DMS114 treated with DMSO at 0.1 percent for 48 hours (cell line): ENCODE results near the gene CEACAM16.
"Not testable (repeated sequence)": the region's sequence is repeated elsewhere in the genome, so short reads cannot be mapped to it uniquely, and the experiment has no call there.

Experiments
- DNase-seq: peaks from one replicate; lab custom pipeline; 2025; ENCODE audit not compliant: unreplicated experiment; lab: John Stamatoyannopoulos, UW

The CEACAM16 gene

DNA sequence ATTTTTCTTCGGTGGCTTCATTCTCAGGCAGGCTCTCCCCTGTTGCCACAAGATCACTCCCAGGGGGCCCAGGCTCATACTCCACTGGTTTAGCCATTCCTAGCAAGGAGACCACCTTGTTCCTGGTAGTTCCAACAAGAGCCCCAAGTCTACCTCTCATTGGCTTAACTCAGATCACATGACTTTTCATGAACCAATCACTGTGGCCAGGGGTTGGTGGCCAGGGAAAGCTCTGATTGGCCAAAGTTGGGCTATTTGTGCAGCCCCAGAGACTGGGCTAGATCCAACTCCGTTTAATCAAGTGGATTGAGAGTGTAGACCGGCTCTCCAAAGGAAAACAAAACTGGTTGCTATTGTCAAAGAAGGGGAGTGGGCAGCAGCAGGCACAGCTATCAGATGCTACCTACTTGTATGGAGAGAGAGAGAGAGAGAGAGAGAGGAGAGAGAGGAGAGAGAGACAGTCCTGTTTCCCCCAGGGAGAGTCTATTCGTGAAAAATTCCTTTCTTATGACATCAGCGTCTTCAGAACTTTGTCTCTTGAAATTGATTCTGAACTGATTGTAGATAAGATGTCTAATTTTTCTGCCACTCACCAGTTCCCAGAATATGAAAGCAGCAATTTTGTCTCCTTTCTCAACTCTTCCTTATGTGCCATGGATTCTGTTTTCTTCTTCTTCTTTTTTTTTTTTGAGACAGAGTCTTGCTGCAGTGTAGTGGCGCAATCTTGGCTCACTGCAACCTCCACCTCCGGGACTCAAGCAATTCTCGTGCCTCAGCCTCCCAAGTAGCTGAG is 21.7 kb upstream of the CEACAM16 start:
- DNase-seq: no peak

GRCh38 chr19:44680536-44680935 is 18.4 kb upstream of the CEACAM16 start:
- no peak for DNase-seq

DNA sequence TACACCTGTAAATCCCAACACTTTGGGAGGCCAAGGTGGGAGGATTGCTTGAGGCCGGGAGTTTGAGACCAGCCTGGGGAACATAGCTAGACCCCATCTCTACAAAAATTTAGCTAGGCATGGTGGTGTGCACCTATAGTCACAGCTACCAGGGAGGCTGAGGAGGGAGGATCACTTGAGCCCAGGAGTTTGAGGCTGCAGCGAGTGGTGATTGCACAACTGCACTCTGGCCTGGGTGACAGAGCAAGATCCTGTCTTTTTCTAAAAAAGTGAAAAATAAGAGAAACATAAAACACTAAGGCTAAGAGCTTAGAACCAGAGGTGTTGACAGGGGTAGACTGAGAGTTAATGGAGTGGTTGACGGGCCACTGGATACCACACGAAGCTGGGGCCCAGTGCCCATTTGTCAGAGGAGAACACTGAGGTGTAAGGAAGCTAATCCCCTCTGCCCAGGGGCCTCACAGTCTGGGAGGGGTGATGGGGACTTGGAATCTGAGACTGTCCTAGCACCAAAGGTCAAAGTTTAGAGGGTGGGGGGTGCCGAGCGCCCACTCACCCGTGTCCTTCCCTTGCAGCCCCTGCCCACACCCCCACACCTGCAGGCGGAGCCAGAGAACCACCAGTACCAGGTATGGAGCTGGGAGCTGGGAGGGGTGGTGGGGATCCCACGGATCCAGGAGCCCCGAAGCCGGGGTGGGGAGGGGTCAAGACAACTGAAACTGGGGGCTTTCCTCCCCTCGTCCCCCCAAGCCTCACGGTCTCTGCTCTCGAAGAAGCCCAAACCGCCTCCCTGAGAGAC is 16.8 kb upstream of the CEACAM16 start:
- no peak for DNase-seq

DNA sequence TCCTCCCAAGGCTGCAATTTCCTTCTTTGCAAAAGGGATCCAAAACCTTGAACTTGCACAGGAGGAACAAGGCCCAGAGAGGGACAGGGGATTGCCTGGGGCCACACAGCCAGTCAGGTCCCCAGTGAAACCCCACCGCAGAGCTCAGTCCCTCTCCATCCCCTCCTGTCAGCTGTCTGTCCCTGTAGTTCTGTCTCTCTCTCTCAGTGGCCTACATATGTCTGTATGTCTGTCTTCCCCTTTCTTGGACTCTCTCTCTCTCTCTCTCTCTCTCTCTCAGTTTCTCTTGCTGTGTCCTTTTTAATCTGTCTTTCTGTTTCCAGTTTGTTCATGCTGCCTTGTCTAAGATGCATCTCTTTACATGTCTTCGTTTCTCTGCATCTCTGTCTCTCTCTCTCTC is 16.1 kb upstream of the CEACAM16 start:
- no peak for DNase-seq

DNA sequence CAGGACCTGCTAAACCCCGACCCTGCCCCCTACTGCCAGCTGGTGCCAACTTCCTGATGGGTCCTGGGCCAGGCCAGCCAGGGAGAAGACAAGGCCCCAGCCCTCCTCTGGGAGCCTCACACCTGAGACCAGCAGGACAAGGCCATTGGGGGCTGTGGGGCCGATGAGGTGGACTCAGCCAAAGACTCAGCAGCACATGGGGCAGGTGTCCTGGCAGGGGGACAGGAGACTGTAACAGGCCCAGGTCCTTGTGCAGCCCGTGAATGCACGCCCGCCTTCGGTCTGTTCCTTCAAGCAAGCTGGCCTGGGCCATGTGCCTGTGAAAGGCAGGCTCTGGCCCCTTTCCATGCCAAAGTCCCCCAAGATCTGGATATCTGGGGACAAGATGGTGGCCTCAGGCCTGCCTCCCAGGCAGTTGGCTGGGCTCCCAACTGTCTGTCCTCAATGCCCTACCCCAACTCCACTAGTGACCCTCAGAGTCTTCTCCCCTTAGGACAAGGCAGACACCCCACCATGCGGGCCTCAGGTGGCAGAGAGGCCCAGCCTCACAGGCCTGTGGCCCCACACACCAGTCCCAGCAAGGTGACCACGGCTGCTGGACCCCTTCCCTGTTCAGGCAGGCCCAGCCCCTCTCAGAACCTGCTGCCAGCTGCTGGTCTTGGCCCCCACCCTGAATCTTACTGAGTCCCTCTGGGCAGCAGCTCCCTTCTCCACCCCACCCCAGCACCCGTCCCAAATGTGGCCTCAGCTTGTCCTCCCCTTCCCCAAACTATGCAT is 15.3 kb upstream of the CEACAM16 start:
- no peak for DNase-seq

GRCh38 chr19:44684396-44684795 is 14.6 kb upstream of the CEACAM16 start:
- not testable (repeated sequence) for DNase-seq

DNA sequence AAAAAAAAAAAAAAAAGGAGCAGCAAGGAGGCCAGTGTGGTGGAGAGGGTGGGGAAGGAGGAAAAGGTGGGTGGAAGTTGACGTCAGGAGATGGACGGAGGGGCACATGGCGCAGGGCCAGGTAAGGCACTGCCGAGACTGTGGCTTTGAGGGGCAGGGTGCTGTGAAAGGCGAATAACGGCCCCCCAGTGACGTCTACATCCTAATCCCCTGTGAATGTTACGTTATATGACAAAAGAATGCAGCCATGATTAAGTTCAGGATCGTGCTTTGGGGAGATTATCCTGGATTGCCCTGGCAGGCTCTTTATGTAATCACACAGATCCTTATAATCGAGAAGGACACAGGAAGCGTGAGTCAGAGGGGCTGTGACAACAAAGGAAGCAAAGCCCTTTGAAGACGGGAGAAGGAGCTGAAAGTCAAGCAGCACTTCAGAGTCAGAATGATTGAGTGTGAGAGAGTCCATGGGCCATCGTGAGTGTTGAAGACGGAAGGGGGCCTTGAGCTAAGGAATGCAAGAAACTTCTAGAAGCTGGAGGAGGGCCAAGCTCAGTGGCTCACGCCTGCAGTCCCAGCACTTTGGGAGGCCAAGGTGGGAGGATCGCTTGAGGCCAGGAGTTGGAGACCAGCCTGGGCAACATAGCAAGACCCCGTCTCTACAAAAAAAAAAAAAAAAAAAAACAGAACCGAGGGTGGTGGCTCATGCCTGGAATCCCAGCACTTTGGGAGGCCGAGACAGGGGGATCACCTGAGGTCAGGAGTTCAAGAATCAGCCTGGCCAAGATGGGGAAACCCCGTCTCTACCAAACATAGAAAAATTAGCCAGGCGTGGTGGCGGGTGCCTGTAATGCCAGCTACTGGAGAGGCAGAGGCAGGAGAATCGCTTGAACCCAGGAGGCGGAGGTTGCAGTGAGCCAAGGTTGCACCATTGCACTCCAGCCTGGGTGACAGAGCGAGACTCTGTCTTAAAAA is 13.8 kb upstream of the CEACAM16 start:
- DNase-seq: no peak

DNA sequence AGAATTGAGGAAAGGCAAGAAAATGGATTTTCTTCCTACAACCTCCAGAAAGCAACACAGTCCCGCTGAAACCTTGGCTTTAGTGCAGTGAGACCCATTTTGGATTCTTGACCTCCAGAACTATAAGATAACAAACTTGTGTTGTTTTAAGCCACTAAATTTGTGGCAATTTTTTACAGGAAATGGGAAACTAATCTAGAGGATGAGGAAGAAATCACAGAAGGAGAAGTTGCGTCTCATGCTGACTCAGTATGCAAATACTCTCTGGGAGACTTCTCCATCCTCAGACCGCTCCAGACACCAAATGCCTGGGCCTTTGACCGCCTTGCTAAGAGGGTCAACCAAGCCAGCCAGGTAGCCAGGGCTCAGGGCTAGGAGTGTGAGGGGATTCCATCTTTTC is 13.1 kb upstream of the CEACAM16 start:
- no peak for DNase-seq

DNA sequence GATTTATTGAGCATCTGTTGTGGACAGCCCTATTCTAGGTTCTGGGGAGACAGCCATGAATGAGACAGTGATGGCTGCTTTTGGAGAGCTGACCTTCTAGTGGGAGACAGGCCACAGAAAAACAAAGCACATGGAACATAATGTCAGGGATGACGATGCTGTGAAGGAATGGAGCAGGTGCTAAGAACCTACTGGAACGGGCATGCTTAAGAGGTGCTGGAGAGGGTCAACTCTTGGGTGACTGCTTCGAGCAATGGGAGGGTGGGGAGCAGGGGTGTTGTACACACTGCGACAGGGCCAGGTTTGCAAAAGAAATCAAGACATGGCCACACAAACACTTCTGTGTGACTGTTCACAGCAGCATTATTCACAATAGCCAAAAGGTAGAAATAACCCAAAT is 12.1 kb upstream of the CEACAM16 start:
- DNase-seq: no peak

GRCh38 chr19:44687888-44688287 is 11.1 kb upstream of the CEACAM16 start:
- DNase-seq: no peak

- DNase-seq: no peak
Measured at GRCh38 chr19:44689290-44690130, 9.4 kb upstream of the CEACAM16 start.

DNA sequence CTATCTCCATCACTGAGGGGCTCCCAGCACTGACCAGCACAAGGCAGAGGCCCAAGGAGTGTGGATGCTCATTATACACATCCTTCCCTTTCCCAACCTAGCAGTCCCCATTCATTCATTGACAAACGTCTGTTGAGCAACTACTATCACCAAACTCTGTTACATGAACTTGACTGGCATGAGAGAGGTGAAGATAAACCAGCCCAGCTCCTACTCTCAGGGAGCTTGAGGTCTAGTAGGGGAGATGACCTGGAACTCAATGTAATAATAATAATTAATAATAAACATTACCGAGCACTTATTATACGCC is 8.9 kb upstream of the CEACAM16 start:
- DNase-seq: no peak

GRCh38 chr19:44692379-44692721 is 6.6 kb upstream of the CEACAM16 start:
- no peak for DNase-seq

DNA sequence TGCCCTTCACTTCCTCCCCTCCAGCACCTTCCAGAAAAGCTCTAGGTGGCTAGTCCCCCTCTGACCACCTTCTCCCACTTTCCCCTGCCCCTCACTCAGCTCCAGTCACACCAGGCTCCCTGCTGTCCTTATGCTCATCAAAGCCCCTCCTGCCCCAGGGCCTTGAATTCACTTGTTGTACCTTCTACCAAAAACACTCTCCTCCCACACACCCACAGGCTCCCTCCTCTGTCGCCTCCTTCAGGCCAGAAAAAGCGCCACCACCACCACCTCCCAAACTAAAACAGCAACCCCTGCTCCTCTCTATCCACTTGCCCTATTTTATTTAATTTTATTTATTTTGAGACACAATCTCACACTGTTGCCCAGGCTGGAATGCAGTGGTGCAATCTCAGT is 4.8 kb upstream of the CEACAM16 start:
- no peak for DNase-seq

DNA sequence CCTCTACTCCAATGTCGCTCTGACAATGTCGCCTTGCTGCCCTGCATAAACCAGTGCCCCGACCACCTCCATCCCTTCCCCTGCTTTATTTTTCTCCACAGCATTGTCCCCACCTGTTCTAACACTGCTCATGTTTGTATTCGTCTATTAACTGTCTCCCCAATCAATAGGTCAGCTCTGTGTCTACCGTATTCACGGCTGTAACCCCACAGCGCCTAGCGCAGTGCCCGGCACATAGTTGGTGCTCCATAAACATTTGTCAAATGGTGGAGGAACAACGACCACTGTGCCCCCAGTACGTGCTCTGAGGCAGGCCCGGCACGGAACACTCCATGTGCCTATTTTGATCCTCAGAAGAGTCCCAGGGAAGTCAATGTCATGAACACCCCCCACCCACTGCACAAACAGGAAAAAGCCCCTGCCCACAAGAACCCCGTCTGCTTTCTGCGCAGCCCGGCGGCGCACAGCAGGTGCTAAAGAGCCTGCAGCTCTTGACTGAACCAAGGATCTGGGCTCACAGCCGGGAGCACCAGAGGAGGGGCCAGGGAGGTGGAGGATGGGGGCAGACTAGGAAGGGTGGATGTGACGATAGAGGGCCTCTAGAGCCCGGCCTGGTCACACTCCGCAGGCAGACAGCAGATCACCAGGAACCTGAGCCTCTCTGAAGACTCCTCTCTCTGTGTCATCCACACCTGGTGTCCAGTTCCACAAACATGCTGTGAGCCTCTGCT is 1.8 kb upstream of the CEACAM16 start:
- no peak for DNase-seq

- no peak for DNase-seq
Measured at GRCh38 chr19:44697670-44698034, 1.3 kb upstream of the CEACAM16 start.

DNA sequence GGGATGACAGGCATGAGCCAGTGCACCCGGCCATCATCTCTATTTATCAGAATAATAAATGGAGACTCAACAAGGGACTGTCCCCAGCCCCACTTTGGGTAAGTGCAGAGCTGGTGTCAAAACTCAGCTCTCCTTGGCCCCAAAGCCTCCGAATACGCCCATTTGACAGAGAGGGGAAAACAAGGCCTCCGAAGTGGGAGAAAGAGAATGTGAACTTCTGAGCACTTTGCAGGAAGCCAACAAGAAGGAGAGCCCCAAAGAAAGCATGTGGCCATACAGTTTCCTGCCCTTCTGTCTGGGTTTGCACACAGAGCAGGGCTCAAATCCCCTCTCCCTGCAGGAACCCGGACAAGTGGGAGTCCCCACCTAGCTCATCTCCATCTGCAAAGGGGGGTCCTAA is 1.6 kb downstream of the CEACAM16 start:
- DNase-seq: no peak

- DNase-seq: no peak
Measured at GRCh38 chr19:44701228-44701627, 2.3 kb downstream of the CEACAM16 start.

GRCh38 chr19:44702551-44703176 is 3.7 kb downstream of the CEACAM16 start:
- no peak for DNase-seq
